GM12891 (cell line): Measurements from ENCODE around the gene LZTS3.
"Not testable (repeated sequence)": the region's sequence is repeated elsewhere in the genome, so short reads cannot be mapped to it uniquely, and the experiment has no call there.

Experiments used
- DNase-seq: peaks from one replicate; pipeline ENCODE4 v3.0.0; 2011; ENCODE audit warnings: low spot score; ENCODE audit not compliant: insufficient read length
- FAIRE-seq: peaks from 2 replicates; lab custom pipeline; 2011; peaks lifted over from hg19 to GRCh38; lab: Jason Lieb, UNC
- PAX5 ChIP-seq: IDR thresholded peaks from 2 replicates; pipeline ENCODE4 v1.6.1; 2011; ENCODE audit warnings: low read length, moderate library complexity, mild to moderate bottlenecking; ENCODE audit not compliant: insufficient read depth, severe bottlenecking
- POLR2A ChIP-seq: IDR thresholded peaks from 2 replicates; pipeline ENCODE4 v1.6.1; 2011; ENCODE audit warnings: low read depth, low read length, control low read depth
- POLR2AphosphoS5 ChIP-seq: IDR thresholded peaks from 2 replicates; pipeline ENCODE4 v1.6.1; 2011; ENCODE audit warnings: low read depth, low read length, control low read depth
- POU2F2 ChIP-seq: IDR thresholded peaks from 2 replicates; pipeline ENCODE4 v1.6.1; 2011; ENCODE audit warnings: low read depth, mild to moderate bottlenecking, control low read depth, low read length, moderate library complexity
- SPI1 ChIP-seq: IDR thresholded peaks from 2 replicates; pipeline ENCODE4 v1.6.1; 2011; ENCODE audit warnings: low read depth, low read length, control low read depth
- TAF1 ChIP-seq: IDR thresholded peaks from 2 replicates; pipeline ENCODE4 v1.6.1; 2011; ENCODE audit warnings: low read depth, low read length, control low read depth

Gene LZTS3

GRCh38 chr20:3161316-3162079 is 11.9 kb downstream of the LZTS3 start:
- no peak for TF ChIP-seq SPI1
- no peak for TF ChIP-seq TAF1
- TF ChIP-seq POLR2AphosphoS5, result no peak
- no peak for TF ChIP-seq POU2F2
- TF ChIP-seq POLR2A, result no peak
- TF ChIP-seq PAX5, result no peak
- FAIRE-seq (no peak), DNase-seq (no peak)

GRCh38 chr20:3160418-3160817 is 12.9 kb downstream of the LZTS3 start:
- no peak for TF ChIP-seq POU2F2
- TF ChIP-seq TAF1, result no peak
- no peak for TF ChIP-seq SPI1
- no peak for TF ChIP-seq POLR2A
- no peak for TF ChIP-seq POLR2AphosphoS5
- TF ChIP-seq PAX5, result no peak
- no peak for DNase-seq
- FAIRE-seq, result no peak

- peak; percentile 65 for FAIRE-seq
- no peak for TF ChIP-seq SPI1
- TF ChIP-seq POLR2AphosphoS5, result no peak
- no peak for TF ChIP-seq PAX5
- no peak for TF ChIP-seq POU2F2
- no peak for DNase-seq
Observed at GRCh38 chr20:3158968-3159431, 14.3 kb downstream of the LZTS3 start.

DNA sequence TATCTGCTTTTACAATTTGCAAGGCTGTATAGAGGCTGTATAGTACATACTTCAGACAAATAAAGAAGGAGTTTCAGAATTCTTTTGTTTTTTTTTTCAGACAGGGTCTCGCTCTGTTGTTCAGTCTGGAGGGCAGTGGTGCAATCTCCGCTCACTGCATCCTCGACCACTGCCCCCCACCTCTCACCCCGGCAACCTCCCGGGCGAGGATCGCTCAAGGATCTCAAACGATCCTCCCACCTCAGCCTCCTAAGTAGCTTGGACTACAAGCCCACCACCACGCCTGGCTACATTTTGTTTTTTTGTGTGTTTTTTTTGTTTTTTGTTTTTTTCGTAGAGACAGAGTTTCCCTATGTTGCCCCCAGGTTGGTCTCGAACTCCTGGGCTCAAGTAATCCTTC is 15.5 kb downstream of the LZTS3 start:
- no peak for TF ChIP-seq POU2F2
- no peak for TF ChIP-seq TAF1
- no peak for TF ChIP-seq PAX5
- no peak for TF ChIP-seq POLR2AphosphoS5
- TF ChIP-seq SPI1, result no peak
- TF ChIP-seq POLR2A, result no peak
- DNase-seq, result no peak
- no peak for FAIRE-seq

DNA sequence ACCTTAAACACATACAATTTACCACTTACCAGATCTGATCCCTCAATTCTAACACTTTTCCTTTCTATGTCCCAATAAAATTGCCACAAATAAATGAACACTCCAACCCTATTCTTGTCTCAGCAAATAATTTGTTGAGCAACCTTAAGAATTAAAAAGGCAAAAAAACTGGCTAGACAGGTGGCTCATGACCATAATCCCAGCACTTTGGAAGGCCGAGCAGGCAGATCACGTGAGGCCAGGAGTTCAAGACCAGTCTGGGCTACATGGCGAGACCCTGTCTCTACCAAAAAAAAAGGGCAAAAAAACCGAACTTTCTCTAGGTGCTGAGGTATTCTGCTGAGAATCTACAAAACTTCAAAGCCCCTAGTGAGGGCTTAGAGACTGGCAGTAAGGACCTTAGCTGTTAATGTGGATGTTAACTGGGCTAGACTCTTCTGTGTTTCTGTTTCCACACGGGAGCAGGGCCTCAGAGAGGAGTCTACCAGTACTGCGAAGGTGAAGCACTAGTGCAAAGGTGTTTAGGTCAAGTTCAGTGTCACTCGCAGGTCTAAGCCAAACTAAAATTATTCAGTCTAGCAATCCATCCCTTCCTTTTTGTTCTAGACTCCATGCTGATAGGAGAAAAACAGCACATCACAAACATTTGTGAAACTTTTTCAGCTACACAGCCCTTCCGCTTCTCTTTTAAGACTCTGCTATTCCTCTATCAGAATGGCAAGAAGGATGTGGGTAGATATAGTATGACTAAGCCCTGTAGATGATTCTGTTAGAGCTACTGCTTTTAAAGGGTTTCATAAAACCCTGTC is 16.3 kb downstream of the LZTS3 start:
- FAIRE-seq (peak; percentile 51), DNase-seq (no peak)
- TF ChIP-seq POU2F2 (no peak), SPI1 (peak; percentile 83)

DNA sequence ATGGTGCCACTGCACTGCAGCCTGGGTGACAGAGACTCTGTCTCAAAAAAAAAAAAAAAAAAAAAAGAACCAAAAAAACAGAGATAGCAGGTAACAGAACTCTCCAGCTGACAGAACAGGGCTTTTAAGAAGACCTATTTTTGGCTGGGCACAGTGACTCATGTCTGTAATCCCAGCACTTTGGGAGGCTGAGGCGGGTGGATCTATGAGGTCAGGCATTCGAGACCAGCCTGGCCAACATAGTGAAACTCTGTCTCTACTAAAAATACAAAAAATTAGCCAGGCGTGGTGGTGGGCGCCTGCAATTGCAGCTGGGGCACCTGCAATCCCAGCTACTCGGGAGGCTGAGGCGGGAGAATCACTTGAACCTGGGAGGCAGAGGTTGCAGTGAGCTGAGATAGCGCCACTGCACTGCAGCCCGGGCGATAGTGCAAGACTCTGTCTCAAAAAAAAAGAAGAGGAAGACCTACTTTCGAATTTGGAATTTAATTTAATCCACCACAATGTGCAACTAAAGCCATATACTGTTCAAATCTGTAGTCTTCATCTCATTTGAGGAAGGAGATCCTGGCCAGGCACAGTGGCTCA is 21.2 kb downstream of the LZTS3 start:
- DNase-seq, FAIRE-seq: not testable (repeated sequence)

- TF ChIP-seq POU2F2 (no peak), SPI1 (no peak), PAX5 (no peak), TAF1 (no peak), POLR2A (no peak), POLR2AphosphoS5 (no peak)
- DNase-seq (no peak), FAIRE-seq (no peak)
Observed at GRCh38 chr20:3150908-3151307, 22.4 kb downstream of the LZTS3 start.

- TF ChIP-seq POLR2AphosphoS5, result no peak
- no peak for TF ChIP-seq POU2F2
- TF ChIP-seq POLR2A, result 0 out of 2 replicates have a peak, but pooled peaks have one; percentile 20
- no peak for TF ChIP-seq PAX5
- TF ChIP-seq TAF1, result no peak
- TF ChIP-seq SPI1, result no peak
- FAIRE-seq (no peak), DNase-seq (no peak)
Observed at GRCh38 chr20:3146732-3147341, 26.5 kb downstream of the LZTS3 start.

DNA sequence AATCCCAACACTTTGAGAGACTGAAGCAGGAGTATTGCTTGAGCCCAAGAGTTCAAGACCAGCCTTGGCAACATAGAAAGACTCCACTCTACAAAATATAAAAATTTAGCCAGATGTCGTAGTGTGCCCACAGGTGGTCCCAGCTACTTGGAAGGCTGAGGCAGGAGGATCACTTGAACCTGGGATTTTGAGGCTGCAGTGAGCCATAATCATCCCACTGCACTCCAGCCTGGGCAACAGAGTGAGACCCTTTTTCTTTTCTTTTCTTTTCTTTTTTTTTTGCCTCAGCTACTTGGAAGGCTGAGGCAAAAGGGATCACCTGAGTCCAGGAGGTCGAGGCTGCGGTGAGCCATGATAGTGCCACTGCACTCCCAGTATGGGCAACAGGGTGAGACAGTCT is 31.6 kb downstream of the LZTS3 start:
- no peak for FAIRE-seq
- TF ChIP-seq POU2F2 (no peak), POLR2A (no peak), SPI1 (no peak), POLR2AphosphoS5 (no peak)
- DNase-seq, result no peak
